ENCODE data around the gene GAGE2A.
"Not testable (repeated sequence)": the region's sequence is repeated elsewhere in the genome, so short reads cannot be mapped to it uniquely, and the experiment has no call there.

Gene GAGE2A, protein sequence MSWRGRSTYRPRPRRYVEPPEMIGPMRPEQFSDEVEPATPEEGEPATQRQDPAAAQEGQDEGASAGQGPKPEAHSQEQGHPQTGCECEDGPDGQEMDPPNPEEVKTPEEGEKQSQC

DNA sequence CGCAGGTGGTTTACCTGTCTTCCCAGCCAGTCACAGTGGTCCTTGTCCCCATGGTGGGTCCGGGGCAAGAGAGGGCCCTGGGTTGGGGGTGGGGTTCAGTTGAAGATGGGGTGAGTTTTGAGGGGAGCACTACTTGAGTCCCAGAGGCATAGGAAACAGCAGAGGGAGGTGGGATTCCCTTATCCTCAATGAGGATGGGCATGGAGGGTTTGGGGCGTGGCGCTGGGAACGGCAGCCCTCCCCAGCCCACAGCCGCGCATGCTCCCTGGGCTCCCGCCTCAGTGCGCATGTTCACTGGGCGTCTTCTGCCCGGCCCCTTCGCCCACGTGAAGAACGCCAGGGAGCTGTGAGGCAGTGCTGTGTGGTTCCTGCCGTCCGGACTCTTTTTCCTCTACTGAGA lies at the start of gene GAGE2A:
Gene GAGE2A (plus strand): TSS at position 301 of the 400 bp plus-strand sequence. CDS start 1,155 bp downstream, outside the sequence.
- in situ Hi-C loops (cut with HindIII; ENCODE audit: low sequenced_read_pairs): not testable (repeated sequence)

DNA sequence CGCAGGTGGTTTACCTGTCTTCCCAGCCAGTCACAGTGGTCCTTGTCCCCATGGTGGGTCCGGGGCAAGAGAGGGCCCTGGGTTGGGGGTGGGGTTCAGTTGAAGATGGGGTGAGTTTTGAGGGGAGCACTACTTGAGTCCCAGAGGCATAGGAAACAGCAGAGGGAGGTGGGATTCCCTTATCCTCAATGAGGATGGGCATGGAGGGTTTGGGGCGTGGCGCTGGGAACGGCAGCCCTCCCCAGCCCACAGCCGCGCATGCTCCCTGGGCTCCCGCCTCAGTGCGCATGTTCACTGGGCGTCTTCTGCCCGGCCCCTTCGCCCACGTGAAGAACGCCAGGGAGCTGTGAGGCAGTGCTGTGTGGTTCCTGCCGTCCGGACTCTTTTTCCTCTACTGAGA lies 47.9 kb upstream of the GAGE2A start, which contains the start of gene GAGE12D:
Gene GAGE12D (plus strand): TSS at position 301 of the 400 bp plus-strand sequence. CDS start 1,155 bp downstream, outside the sequence.
- in situ Hi-C loops (cut with HindIII; ENCODE audit: low sequenced_read_pairs): not testable (repeated sequence)

DNA sequence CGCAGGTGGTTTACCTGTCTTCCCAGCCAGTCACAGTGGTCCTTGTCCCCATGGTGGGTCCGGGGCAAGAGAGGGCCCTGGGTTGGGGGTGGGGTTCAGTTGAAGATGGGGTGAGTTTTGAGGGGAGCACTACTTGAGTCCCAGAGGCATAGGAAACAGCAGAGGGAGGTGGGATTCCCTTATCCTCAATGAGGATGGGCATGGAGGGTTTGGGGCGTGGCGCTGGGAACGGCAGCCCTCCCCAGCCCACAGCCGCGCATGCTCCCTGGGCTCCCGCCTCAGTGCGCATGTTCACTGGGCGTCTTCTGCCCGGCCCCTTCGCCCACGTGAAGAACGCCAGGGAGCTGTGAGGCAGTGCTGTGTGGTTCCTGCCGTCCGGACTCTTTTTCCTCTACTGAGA lies 38.3 kb upstream of the GAGE2A start, which contains the start of gene GAGE12E:
Gene GAGE12E (plus strand): TSS at position 301 of the 400 bp plus-strand sequence. CDS start 1,155 bp downstream, outside the sequence.
- in situ Hi-C loops (cut with HindIII; ENCODE audit: low sequenced_read_pairs): not testable (repeated sequence)

DNA sequence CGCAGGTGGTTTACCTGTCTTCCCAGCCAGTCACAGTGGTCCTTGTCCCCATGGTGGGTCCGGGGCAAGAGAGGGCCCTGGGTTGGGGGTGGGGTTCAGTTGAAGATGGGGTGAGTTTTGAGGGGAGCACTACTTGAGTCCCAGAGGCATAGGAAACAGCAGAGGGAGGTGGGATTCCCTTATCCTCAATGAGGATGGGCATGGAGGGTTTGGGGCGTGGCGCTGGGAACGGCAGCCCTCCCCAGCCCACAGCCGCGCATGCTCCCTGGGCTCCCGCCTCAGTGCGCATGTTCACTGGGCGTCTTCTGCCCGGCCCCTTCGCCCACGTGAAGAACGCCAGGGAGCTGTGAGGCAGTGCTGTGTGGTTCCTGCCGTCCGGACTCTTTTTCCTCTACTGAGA lies 28.8 kb upstream of the GAGE2A start, which contains the start of gene GAGE12F:
Gene GAGE12F (plus strand): TSS at position 301 of the 400 bp plus-strand sequence. CDS start 1,155 bp downstream, outside the sequence.
- in situ Hi-C loops (cut with HindIII; ENCODE audit: low sequenced_read_pairs): not testable (repeated sequence)

DNA sequence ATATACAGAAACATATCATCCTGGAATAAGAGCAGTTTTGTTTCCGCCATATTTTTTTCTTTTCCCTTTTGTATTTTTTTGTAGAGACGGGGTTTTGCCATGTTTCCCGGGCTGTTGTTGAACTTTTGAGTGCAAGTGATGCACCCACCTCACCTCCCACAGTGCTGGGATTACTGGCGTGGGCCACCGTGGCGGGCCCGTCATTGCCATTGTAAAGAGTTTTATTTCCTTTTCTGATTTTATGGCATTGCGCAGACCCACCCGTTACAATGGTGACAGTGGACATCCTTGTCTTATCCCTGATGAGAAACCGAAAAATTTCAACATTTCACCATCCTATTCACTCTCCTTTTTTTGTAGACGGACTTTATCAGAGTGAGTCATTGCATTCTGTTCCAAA lies 20.6 kb upstream of the GAGE2A start:
- in situ Hi-C loops (cut with HindIII; ENCODE audit: low sequenced_read_pairs): not testable (repeated sequence)

DNA sequence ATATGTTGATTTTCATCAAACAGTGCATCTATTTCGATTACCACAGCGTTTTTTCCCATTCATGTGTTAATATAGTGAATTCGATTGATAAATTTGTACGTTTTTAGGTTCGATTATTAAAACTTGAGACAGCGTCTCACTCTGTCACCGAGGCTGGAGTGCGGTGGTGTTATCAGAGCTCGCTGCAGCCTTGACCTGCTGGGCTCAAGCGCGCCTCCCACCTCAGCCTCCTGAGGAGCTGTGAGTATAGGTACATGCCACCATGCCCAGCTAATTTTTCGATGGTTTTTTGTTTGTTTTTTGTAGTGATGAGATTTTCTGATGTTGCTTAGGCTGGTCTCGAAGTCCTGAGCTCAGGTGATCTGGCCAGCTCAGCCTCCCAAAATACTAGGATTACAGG lies 20.1 kb upstream of the GAGE2A start:
- in situ Hi-C loops (cut with HindIII; ENCODE audit: low sequenced_read_pairs): not testable (repeated sequence)

DNA sequence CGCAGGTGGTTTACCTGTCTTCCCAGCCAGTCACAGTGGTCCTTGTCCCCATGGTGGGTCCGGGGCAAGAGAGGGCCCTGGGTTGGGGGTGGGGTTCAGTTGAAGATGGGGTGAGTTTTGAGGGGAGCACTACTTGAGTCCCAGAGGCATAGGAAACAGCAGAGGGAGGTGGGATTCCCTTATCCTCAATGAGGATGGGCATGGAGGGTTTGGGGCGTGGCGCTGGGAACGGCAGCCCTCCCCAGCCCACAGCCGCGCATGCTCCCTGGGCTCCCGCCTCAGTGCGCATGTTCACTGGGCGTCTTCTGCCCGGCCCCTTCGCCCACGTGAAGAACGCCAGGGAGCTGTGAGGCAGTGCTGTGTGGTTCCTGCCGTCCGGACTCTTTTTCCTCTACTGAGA lies 19.2 kb upstream of the GAGE2A start, which contains the start of gene GAGE12G:
Gene GAGE12G (plus strand): TSS at position 301 of the 400 bp plus-strand sequence. CDS start 1,155 bp downstream, outside the sequence.
- in situ Hi-C loops (cut with HindIII; ENCODE audit: low sequenced_read_pairs): not testable (repeated sequence)

DNA sequence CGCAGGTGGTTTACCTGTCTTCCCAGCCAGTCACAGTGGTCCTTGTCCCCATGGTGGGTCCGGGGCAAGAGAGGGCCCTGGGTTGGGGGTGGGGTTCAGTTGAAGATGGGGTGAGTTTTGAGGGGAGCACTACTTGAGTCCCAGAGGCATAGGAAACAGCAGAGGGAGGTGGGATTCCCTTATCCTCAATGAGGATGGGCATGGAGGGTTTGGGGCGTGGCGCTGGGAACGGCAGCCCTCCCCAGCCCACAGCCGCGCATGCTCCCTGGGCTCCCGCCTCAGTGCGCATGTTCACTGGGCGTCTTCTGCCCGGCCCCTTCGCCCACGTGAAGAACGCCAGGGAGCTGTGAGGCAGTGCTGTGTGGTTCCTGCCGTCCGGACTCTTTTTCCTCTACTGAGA lies 9.6 kb upstream of the GAGE2A start, which contains the start of gene GAGE12H:
Gene GAGE12H (plus strand): TSS at position 301 of the 400 bp plus-strand sequence. CDS start 1,155 bp downstream, outside the sequence.
- in situ Hi-C loops (cut with HindIII; ENCODE audit: low sequenced_read_pairs): not testable (repeated sequence)

DNA sequence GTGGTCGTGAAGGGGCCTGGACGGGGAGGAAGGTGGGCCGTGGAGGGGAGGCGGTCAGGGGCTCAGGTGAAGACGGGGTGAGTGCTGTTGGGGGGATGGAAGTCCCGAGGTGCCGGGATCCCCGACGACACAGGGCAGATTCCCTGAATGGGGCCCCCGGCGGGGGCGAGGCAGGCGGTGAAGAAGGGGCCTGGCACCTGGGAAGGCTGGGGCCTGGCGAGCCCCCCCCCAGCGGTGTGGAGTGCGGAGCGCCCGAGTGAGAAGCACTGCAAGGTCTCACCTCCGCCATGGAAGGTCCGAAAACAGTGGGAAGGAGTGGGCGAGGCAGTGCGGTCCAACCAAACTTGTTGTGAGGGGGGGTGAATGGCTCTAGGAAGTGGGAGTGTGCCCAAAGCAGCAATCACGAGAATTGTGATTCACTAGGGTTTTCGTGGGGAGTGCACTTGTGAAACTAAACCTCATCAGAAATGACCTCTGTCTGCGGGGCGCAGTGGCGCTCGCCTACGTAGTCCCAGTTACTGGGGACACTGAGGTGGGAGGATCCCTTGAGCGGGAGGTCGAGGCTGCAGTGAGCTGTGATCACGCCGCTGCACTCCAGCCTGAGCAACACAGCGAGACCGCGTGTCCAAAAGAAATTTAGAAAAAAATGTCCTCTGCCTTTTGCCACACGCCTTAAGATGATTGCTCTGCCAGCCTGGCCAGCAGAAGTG lies 628 bp downstream of the GAGE2A start:
- in situ Hi-C loops (cut with HindIII; ENCODE audit: low sequenced_read_pairs): not testable (repeated sequence)

DNA sequence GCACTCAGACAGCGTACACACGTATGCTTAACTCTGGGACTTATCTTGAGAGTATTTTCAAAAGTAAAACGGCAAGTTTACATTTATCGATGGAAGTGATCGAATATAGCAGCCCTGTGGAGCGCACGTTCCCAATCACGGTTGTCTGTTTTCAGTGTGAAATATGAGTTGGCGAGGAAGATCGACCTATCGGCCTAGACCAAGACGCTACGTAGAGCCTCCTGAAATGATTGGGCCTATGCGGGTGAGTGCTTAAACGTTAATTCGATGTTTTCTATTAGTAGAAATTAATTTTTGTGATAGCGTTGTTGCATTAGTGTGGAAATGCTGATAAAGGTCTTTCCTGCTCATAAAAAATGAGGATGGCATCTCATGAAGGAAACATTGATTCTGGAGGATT lies 1.2 kb downstream of the GAGE2A start:
- in situ Hi-C loops (cut with HindIII; ENCODE audit: low sequenced_read_pairs): not testable (repeated sequence)

DNA sequence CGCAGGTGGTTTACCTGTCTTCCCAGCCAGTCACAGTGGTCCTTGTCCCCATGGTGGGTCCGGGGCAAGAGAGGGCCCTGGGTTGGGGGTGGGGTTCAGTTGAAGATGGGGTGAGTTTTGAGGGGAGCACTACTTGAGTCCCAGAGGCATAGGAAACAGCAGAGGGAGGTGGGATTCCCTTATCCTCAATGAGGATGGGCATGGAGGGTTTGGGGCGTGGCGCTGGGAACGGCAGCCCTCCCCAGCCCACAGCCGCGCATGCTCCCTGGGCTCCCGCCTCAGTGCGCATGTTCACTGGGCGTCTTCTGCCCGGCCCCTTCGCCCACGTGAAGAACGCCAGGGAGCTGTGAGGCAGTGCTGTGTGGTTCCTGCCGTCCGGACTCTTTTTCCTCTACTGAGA lies 9.4 kb downstream of the GAGE2A start, which contains the start of gene GAGE1:
Gene GAGE1 (plus strand): TSS at position 301 of the 400 bp plus-strand sequence. CDS start 1,155 bp downstream, outside the sequence.
- in situ Hi-C loops (cut with HindIII; ENCODE audit: low sequenced_read_pairs): not testable (repeated sequence)

DNA sequence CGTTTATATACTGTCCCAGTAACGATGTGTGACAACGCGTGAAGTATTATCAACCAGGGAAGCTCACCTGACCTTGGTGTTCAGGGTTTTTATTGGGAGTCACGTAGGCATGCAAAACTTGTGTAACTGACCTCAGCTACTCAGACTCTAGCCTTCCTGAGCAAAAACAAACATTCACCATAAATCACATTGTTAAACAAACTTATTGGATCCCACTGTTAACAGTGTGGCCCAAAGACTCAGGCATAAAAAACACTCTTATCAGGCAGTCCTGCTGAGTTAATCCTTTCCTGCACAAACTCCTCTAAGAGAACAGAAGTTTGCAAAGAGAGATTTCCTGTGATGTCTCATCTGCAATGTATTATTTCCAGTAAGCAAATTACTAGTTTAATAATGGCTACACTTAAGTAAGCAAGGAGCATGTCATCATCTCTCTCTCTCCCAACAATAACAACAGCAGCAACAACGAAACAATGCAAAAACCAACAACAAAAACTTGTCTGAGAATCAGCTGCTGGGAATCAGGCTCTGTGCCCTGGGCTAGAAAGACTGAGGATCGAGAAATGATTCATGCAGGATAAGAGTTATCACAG lies 21.5 kb downstream of the GAGE2A start:
- in situ Hi-C loops (cut with HindIII; ENCODE audit: low sequenced_read_pairs): no loop called here

DNA sequence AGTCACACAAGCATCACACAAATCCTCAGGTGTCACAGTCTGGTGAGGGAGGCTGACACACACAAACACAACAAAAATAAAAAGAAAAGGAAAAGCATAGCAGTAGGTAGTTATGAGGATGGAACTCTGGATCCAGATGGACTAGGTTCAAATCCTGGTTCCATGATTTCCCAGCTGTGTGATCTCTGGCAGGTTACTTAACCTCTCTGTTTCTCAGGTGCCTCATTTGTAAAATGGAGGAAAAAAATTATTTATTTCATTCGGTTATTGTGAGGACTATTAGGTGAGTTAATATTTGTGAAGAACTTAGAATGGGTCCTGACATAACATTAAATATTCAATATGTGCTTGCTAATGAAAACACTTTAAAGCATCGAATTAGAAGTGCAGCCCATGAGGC lies 29.3 kb downstream of the GAGE2A start:
- in situ Hi-C loops (cut with HindIII; ENCODE audit: low sequenced_read_pairs): no loop called here

DNA sequence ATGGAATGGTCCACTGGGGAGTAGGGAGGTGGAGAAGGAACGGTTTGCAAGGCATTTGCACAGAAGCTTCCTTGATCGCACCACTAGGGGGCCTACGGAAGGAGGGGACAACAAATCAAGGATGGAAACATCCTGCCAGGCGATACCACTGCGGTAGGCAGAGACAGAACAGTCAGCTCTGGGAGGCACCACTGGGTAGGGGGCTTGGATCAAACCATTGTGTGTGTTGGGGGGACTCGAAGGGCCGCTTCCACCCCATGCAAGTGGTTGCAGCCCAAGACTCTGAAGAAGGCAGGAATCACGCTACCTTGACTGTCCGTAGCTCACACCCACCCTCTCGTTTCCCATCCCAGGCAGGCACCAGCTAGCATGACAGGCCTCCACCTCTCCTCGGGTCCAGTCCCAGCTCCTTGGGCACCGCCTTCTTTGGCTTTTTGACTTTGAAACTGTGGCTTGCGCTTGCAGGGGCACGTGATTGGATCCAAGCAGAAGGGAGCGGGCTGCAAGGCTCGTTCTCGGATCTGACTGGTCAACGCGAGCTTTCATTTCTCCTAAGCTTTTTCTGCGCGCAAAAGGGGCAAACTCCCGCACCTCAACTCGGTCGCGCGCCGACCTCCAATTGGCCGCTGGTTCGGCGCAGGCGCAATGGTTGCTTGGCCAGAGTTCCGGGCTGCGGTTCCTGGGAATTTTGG lies 37.9 kb downstream of the GAGE2A start:
- in situ Hi-C loops (cut with HindIII; ENCODE audit: low sequenced_read_pairs): no loop called here

DNA sequence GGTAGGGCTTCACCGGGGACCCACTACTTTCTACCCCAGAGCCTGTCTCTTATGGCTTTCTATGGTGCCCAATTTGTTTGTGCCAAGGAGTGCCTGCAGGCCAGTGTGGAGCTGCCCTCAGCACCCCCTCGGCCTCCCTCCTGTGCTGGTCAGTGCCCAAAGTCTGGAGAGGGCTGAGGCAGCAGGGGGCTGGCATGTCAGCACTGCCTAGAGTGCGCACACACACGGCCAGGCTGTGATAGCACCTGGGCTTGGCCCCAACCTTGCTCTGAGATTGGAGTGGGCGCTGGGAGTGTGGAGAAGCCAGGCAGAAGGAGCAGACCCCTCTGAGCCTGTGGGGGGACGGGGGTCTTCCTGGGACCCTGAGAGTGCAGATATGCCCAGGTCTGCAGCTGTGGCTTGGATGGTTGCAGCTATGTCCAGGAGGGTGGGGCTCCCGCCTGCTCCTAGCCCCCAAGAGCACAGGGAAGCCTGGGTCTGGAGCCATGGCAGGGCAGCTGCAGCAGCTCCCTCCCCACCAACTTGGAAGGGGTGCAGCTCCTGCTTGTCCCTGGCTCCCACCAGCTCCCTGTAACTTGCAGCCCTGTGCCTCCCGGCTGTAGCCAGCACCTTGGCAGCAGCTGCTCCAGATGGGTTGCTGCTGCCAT lies 55.8 kb downstream of the GAGE2A start:
- in situ Hi-C loops (cut with HindIII; ENCODE audit: low sequenced_read_pairs): no loop called here
